H1 (cell line): ENCODE measurements around the gene FLOT1. TPM values are rescaled to one million over a fixed set of nuclear protein-coding genes. Genes with fewer than 3 reads are reported as not detected.

Source experiments
- CHD7 ChIP-seq: fragments of 300-600 bp; sonication (generic); IDR thresholded peaks from 2 replicates; pipeline ENCODE4 v1.7.1; 2012; ENCODE audit warnings: low read length, moderate library complexity, mild to moderate bottlenecking, inconsistent platforms; ENCODE audit not compliant: insufficient replicate concordance
- polyA plus RNA-seq, 7 experiments: library from polyadenylated mRNA; depleted of rRNA in 3 of 7; stranded (reverse) in 5 of 7; unstranded in 2 of 7; fragments of >200 nt in 5 of 7; fragments of 200-250 nt in 2 of 7; gene quantifications; 1 replicate in 5 of 7; 2 replicates in 1 of 7; 4 replicates in 1 of 7; pipeline versions ENCODE4 v1.2.1 to v1.2.3, GENCODE V29; 2011 to 2013; ENCODE audit warnings: missing spikeins in 2 of 7, mixed read lengths in 2 of 7
- total RNA-seq: library from RNA; stranded (reverse); fragmentation: NEBNext Ultra II Directional; extraction: Animal tissue kit (Norgen Biotek cat#: 25700); gene quantifications from 2 replicates; pipeline ENCODE4 v1.2.1, GENCODE V29; 2021

FLOT1 gene
- total and polyA plus RNA-seq, 2 of the 8 experiments (the other 6 are each of a cell fraction or from before 2014, with no cell fraction given) = 87.5 to 88.1 TPM

DNA sequence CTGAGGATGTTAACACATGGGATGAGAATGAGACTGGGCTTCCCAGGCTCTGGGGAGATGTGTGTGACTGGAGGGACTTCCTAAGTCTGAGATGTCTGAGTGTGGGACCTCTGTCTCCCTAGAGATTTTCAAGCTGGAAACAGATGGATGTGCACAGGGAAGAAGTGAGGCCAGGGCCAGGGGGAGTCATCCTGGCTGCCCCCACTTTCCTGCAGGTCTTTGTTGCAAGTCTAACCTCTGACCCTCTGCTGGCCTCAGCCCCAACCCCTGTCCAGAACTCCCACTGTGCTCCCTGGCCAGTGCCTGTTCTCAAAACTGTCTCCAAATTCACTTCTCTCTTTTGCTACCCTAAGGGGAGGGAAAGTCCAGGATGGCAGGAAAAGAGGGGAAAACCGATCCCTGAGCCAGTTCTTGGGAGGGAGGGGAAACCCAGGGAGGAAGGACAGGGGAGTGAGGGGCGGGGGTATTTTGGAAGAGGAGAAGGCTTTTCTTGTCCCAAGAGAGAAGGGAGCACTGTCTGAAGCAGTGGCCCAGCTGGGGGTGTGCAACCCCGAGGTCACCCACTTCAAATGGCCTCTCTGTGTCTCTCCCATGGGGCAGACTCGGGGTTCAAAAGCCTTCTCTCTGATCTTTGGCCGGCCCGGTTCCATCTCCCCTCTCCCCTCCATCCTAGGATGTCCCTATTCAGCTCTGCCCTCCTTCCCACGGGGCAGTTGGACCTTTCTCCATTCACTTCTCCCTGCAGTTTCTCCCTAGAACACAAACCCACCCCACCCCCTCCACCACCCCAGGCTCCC is 59.1 kb downstream of the FLOT1 start (continued):
- TF ChIP-seq CHD7 = no peak
